GM12878 (cell line): ENCODE results near the gene TMEM198. TPM values are rescaled to one million over a fixed set of nuclear protein-coding genes. Genes with fewer than 3 reads are reported as not detected.
A peak's percentile ranks its signal among the peaks of the same experiment; 100 is the strongest.

ENCODE experiments used
- ATAC-seq: fragments of 200-7000 bp; cut with Tn5 transposase; 3 replicates; pipeline ENCODE4 v1.9.1; 2020; ENCODE audit warnings: mild to moderate bottlenecking, moderate library complexity
- BruUV-seq: library from RNA; stranded (reverse); fragments of 400-500 nt; replicated peaks from 2 replicates; lab custom pipeline; 2021; lab: Mats Ljungman, UMichigan
- CTCF ChIA-PET: fragments of 300-600 bp; sonication (Branson Sonifier 250); formaldehyde crosslinking; extraction: SDS; loops from one replicate; lab custom pipeline; 2021; ENCODE audit warnings: inconsistent platforms; lab: Yijun Ruan, JAX
- POLR2A ChIA-PET: fragments of 350-600 bp; formaldehyde crosslinking; extraction: SDS; loops from one replicate; lab custom pipeline; 2021; ENCODE audit warnings: inconsistent platforms; lab: Charles Lee
- RAD21 ChIA-PET: fragments of 300-600 bp; sonication (Branson Sonifier 250); formaldehyde crosslinking; loops from one replicate; lab custom pipeline; 2023; ENCODE audit warnings: antibody characterized with exemption; ENCODE audit not compliant: unreplicated experiment; lab: Charles Lee
- SMC1A ChIA-PET: fragments of 300-600 bp; sonication (Branson Sonifier 250); formaldehyde crosslinking; loops from one replicate; lab custom pipeline; 2023; ENCODE audit not compliant: unreplicated experiment, uncharacterized antibody; lab: Charles Lee
- DNase-seq: peaks from one replicate; pipeline ENCODE4 v3.0.0-alpha.2; 2011; ENCODE audit warnings: low read depth, low spot score
- FAIRE-seq: peaks from 3 replicates; lab custom pipeline; 2011; peaks lifted over from hg19 to GRCh38; lab: Jason Lieb, UNC
- H2AFZ ChIP-seq: 2 replicates; pipeline ENCODE4 v1.6.0; 2011; ENCODE audit warnings: low read depth, low read length, control low read depth; ENCODE audit not compliant: control insufficient read depth
- H3K27ac ChIP-seq: 2 replicates; pipeline ENCODE4 v1.5.1; 2011; ENCODE audit warnings: control low read depth; ENCODE audit not compliant: control insufficient read depth, insufficient read depth
- H3K27me3 ChIP-seq, 2 experiments: replicated peaks in 1 of 2; 2 replicates each; pipeline versions ENCODE4 v1.6.0 to v1.6.1; 2011; ENCODE audit warnings: low read length in 1 of 2; ENCODE audit not compliant: control insufficient read depth in 2 of 2, insufficient read depth in 2 of 2
- H3K36me3 ChIP-seq, 2 experiments: 2 replicates each; pipeline ENCODE4 v1.5.1; 2011; ENCODE audit warnings: low read length in 1 of 2; ENCODE audit not compliant: control insufficient read depth in 2 of 2, insufficient read depth in 2 of 2
- H3K4me1 ChIP-seq: 2 replicates; pipeline ENCODE4 v1.6.1; 2011; ENCODE audit warnings: mild to moderate bottlenecking, low read length, moderate library complexity, mixed read lengths; ENCODE audit not compliant: control insufficient read depth, insufficient read depth
- H3K4me2 ChIP-seq: 2 replicates; pipeline ENCODE4 v1.6.0; 2011; ENCODE audit warnings: control low read depth; ENCODE audit not compliant: control insufficient read depth, insufficient read depth
- H3K4me3 ChIP-seq: fragments of 200-600 bp; sonication (generic); 2 replicates; pipeline ENCODE4 v1.5.1; 2016
- H3K79me2 ChIP-seq: 2 replicates; pipeline ENCODE4 v1.6.0; 2011; ENCODE audit warnings: low read length; ENCODE audit not compliant: control insufficient read depth, insufficient read depth
- H3K9ac ChIP-seq: 2 replicates; pipeline ENCODE4 v1.8.0; 2011; ENCODE audit warnings: low read length, control low read depth, mixed read lengths; ENCODE audit not compliant: control insufficient read depth, insufficient read depth
- H3K9me3 ChIP-seq: replicated peaks from 3 replicates; pipeline ENCODE4 v1.5.1; 2011; ENCODE audit warnings: mild to moderate bottlenecking, low read length; ENCODE audit not compliant: control insufficient read depth, insufficient read depth
- H4K20me1 ChIP-seq: 2 replicates; pipeline ENCODE4 v1.6.0; 2011; ENCODE audit not compliant: control insufficient read depth, insufficient read depth
- EED ChIP-seq: sonication (generic); IDR thresholded peaks from 2 replicates; pipeline ENCODE4 v1.6.1; 2016; ENCODE audit warnings: antibody characterized with exemption, low read depth
- IRF4 ChIP-seq: IDR thresholded peaks from 2 replicates; pipeline ENCODE4 v1.6.1; 2011; ENCODE audit warnings: low read depth, low read length
- REST ChIP-seq: IDR thresholded peaks from 2 replicates; pipeline ENCODE4 v1.6.1; 2012; ENCODE audit warnings: mild to moderate bottlenecking, low read depth, low read length
- ZNF217 ChIP-seq: fragments of 450-650 bp; IDR thresholded peaks from 2 replicates; pipeline ENCODE4 v1.6.1; 2017; ENCODE audit warnings: antibody characterized with exemption, mild to moderate bottlenecking
- WGBS: methylation state at CpG from one replicate; pipeline ENCODE4 v1.1.6; 2016; ENCODE audit warnings: low lambda C conversion rate; ENCODE audit not compliant: insufficient replicate concordance, insufficient coverage; ENCODE audit errors: missing lambda C conversion rate; 5-methylcytosine and 5-hydroxymethylcytosine counted together
- in situ Hi-C: fragments of 300-500 bp; cut with MboI; formaldehyde crosslinking; loops from 9 replicates; pipeline ENCODE4 v1.14.3; 2018; ENCODE audit warnings: mixed read lengths
- intact Hi-C: fragments of 100-400 bp; cut with micrococcal nuclease; formaldehyde crosslinking; loops from one replicate; pipeline ENCODE4 v1.14.2; 2022; ENCODE audit not compliant: unreplicated experiment
- polyA plus RNA-seq, 11 experiments: library from polyadenylated mRNA; depleted of rRNA in 4 of 11; unstranded in 6 of 11; stranded (reverse) in 5 of 11; fragments of >200 nt; fragmentation: Nextera tagmentation in 4 of 11; fragmentation: Illumina TruSeq in 1 of 11; extraction: Ambion mirVana in 4 of 11; extraction: Trizol in 1 of 11; gene quantifications; 1 replicate in 1 of 11; 2 replicates in 10 of 11; pipeline versions ENCODE4 v1.2.1 to v1.2.3, GENCODE V29; 2011 to 2016; ENCODE audit warnings: inconsistent platforms in 2 of 11, missing spikeins in 2 of 11, low read depth in 1 of 11
- total RNA-seq, 4 experiments: library from RNA; depleted of rRNA in 3 of 4; stranded (reverse); fragments of >200 nt in 3 of 4; fragmentation: Illumina TruSeq in 1 of 4; extraction: Trizol in 1 of 4; gene quantifications; 2 replicates each; pipeline versions ENCODE4 v1.2.1 to v1.2.3, GENCODE V29; 2013 to 2021

Gene TMEM198
- total and polyA plus RNA-seq, 10 of the 15 experiments (the other 5 are each of a cell fraction or from before 2014, with no cell fraction given), result 0.16 to 1.2 (median 0.65) TPM; not detected in 2

GRCh38 chr2:219507581-219508443, 36.0 kb upstream of the TMEM198 start:
- in situ Hi-C loops, result no loop called here
- H3K79me2 ChIP-seq, result no peaks in the 10 kb centered on the region
- no peak overlapping the region for H3K9ac ChIP-seq
- no peak overlapping the region for H3K4me2 ChIP-seq
- peaks cover 6% of the 10 kb centered on the region in 2 experiments; a peak in 3 of 4 replicates for H3K27me3 ChIP-seq
- CTCF ChIA-PET, result interaction anchor here (0.7 to 3.4 kb wide), 5 partner anchors 8 to 56 kb away, joined by 3 to 26 read pairs (median 3); partner anchors contain the start of gene GMPPA
- BruUV-seq, result no TSS peak
- no peaks in the 10 kb centered on the region for H3K9me3 ChIP-seq
- H3K36me3 ChIP-seq, result peaks cover 0 to 7% of the 10 kb centered on the region in 2 experiments; a peak in 2 of 4 replicates
- no peaks in the 10 kb centered on the region for H3K4me1 ChIP-seq
- TF ChIP-seq IRF4 (no peak), REST (peak; percentile 42; the same call in 1 of the 2 replicates), EED (no peak), ZNF217 (no peak)
- TF ChIP-seq, all 136 proteins: peak for 1
- DNase-seq (no peak), ATAC-seq (no peak), FAIRE-seq (no peak)
- no peak overlapping the region for H2AFZ ChIP-seq
- intact Hi-C loops, result no loop called here
- no peaks in the 10 kb centered on the region for H4K20me1 ChIP-seq
- ChIA-PET POLR2A (no interaction called here), SMC1A (interaction anchor here (0.8 kb wide), 1 partner anchor 12 kb away, joined by 4 read pairs; a partner anchor contains a TSS), RAD21 (interaction anchor here (2.4 kb wide), 1 partner anchor 9 kb away, joined by 8 read pairs; the partner anchor contains the start of gene GMPPA)
- WGBS, result 51% methylated on average over 8 of the region's 8 CpGs
- H3K4me3 ChIP-seq, result no peak overlapping the region
- H3K27ac ChIP-seq, result no peak overlapping the region
